AG04450 (cell line): ENCODE results near the gene CENPO. TPM values are rescaled to one million over a fixed set of nuclear protein-coding genes. Genes with fewer than 3 reads are reported as not detected.
A peak's percentile ranks its signal among the peaks of the same experiment; 100 is the strongest.

ENCODE experiments used
- CTCF ChIA-PET: fragments of 300-600, 350-600 bp; formaldehyde crosslinking; extraction: SDS; loops from one replicate; lab custom pipeline; 2022; ENCODE audit warnings: antibody characterized with exemption, inconsistent platforms; lab: Charles Lee
- POLR2A ChIA-PET: fragments of 350-600 bp; formaldehyde crosslinking; extraction: SDS; loops from one replicate; lab custom pipeline; 2021; ENCODE audit warnings: antibody characterized with exemption, inconsistent platforms; lab: Yijun Ruan, JAX
- DNase-seq: peaks from one replicate; pipeline ENCODE4 v3.0.0-alpha.2; 2011; ENCODE audit warnings: low read depth, low spot score
- H3K27ac ChIP-seq: one replicate; pipeline ENCODE4 v1.5.1; 2012; ENCODE audit warnings: low read depth, low read length, control low read depth
- H3K27me3 ChIP-seq: one replicate; pipeline ENCODE4 v1.6.0; 2012; ENCODE audit warnings: low read length; ENCODE audit not compliant: control insufficient read depth, insufficient read depth
- H3K4me3 ChIP-seq: 2 replicates; pipeline ENCODE4 v1.5.1; 2011; ENCODE audit warnings: mild to moderate bottlenecking, low read depth, low read length, control low read depth
- H3K9me3 ChIP-seq: 2 replicates; pipeline ENCODE4 v1.5.1; 2012; ENCODE audit warnings: low read length; ENCODE audit not compliant: control insufficient read depth, insufficient read depth
- CTCF ChIP-seq: IDR thresholded peaks from 2 replicates; pipeline ENCODE4 v1.5.1; 2011; ENCODE audit warnings: low read depth, low read length, control low read depth, inconsistent platforms
- polyA plus RNA-seq: library from polyadenylated mRNA; depleted of rRNA; stranded (reverse); fragments of >200 nt; gene quantifications from 2 replicates; pipeline ENCODE4 v1.2.3, GENCODE V29; 2011

Gene CENPO
- polyA plus RNA-seq, 1 experiment, result 15.7 TPM

GRCh38 chr2:24809316-24810007 lies 16.2 kb downstream of the CENPO start:
- POLR2A ChIA-PET, result interaction anchor here (0.8 kb wide), 1 partner anchor 17 kb away, joined by 4 read pairs; the partner anchor contains the start of genes CENPO and PTRHD1
- peaks cover 7% of the 10 kb centered on the region for H3K9me3 ChIP-seq
- no peak overlapping the region for H3K4me3 ChIP-seq
- no peak for TF ChIP-seq CTCF
- CTCF ChIA-PET, result interaction anchor here (0.6 to 1.8 kb wide), 4 partner anchors 17 to 400 kb away, joined by 3 to 5 read pairs (median 5); partner anchors contain the start of genes CENPO and PTRHD1
- no peak overlapping the region for H3K27ac ChIP-seq
- no peak for DNase-seq
- H3K27me3 ChIP-seq, result no peaks in the 10 kb centered on the region

GRCh38 chr2:24813691-24814137 lies 20.5 kb downstream of the CENPO start:
- H3K9me3 ChIP-seq, result no peaks in the 10 kb centered on the region
- TF ChIP-seq CTCF, result no peak
- DNase-seq, result no peak
- no peaks in the 10 kb centered on the region for H3K27me3 ChIP-seq
- no peak overlapping the region for H3K27ac ChIP-seq
- ChIA-PET POLR2A (no interaction called here), CTCF (interaction anchor here (2.1 to 5.2 kb wide), 3 partner anchors 14 to 404 kb away, joined by 7 to 22 read pairs (median 12); partner anchors contain the start of genes CENPO and PTRHD1)
- H3K4me3 ChIP-seq, result no peak overlapping the region

- H3K27ac ChIP-seq, result no peak overlapping the region
- no peak overlapping the region for H3K4me3 ChIP-seq
- ChIA-PET POLR2A (no interaction called here), CTCF (interaction anchor here (1.0 to 5.2 kb wide), 2 partner anchors 13 to 23 kb away, joined by 3 to 22 read pairs; partner anchors contain the start of genes CENPO and PTRHD1)
- no peak for DNase-seq
- no peak for TF ChIP-seq CTCF
- no peaks in the 10 kb centered on the region for H3K9me3 ChIP-seq
- H3K27me3 ChIP-seq, result no peaks in the 10 kb centered on the region
Measured at GRCh38 chr2:24814516-24814915, 21.3 kb downstream of the CENPO start.

- no peak for TF ChIP-seq CTCF
- Histone ChIP-seq H3K4me3 (no peak overlapping the region), H3K27ac (no peak overlapping the region), H3K9me3 (no peaks in the 10 kb centered on the region), H3K27me3 (no peaks in the 10 kb centered on the region)
- DNase-seq, result no peak
- ChIA-PET POLR2A (no interaction called here), CTCF (interaction anchor here (1.0 to 5.2 kb wide), 3 partner anchors 13 to 406 kb away, joined by 3 to 22 read pairs (median 5); partner anchors contain the start of genes CENPO and PTRHD1)
Measured at GRCh38 chr2:24815171-24815570, 21.9 kb downstream of the CENPO start.

GRCh38 chr2:24816404-24816803 lies 23.2 kb downstream of the CENPO start:
- H3K4me3 ChIP-seq, result no peak overlapping the region
- ChIA-PET POLR2A (no interaction called here), CTCF (interaction anchor here (1.2 to 5.2 kb wide), 2 partner anchors 25 to 407 kb away, joined by 5 to 22 read pairs; partner anchors contain the start of genes CENPO and PTRHD1)
- H3K27me3 ChIP-seq, result no peaks in the 10 kb centered on the region
- H3K27ac ChIP-seq, result peak overlapping the region; percentile 62
- no peak for TF ChIP-seq CTCF
- no peaks in the 10 kb centered on the region for H3K9me3 ChIP-seq
- DNase-seq, result no peak
